GM18502 (cell line): ENCODE results near the gene MAD2L1.

Experiments
- ATAC-seq: cut with Tn5 transposase; IDR thresholded peaks from one replicate; pipeline ENCODE4 v1.9.1; 2021; ENCODE audit warnings: mild to moderate bottlenecking; ENCODE audit not compliant: unreplicated experiment, poor library complexity

Gene MAD2L1

GRCh38 chr4:120062663-120063195 is 3.9 kb downstream of the MAD2L1 start:
- no peak for ATAC-seq

GRCh38 chr4:120059036-120059435 is 7.6 kb downstream of the MAD2L1 start:
- no peak for ATAC-seq

- no peak for ATAC-seq
Measured at GRCh38 chr4:120057416-120057815, 9.2 kb downstream of the MAD2L1 start.

- ATAC-seq: no peak
Measured at GRCh38 chr4:120056246-120056645, 10.4 kb downstream of the MAD2L1 start.

GRCh38 chr4:120055795-120056194 is 10.9 kb downstream of the MAD2L1 start:
- ATAC-seq: no peak

- ATAC-seq: no peak
Measured at GRCh38 chr4:120055162-120055561, 11.5 kb downstream of the MAD2L1 start.

- peak; percentile 57 for ATAC-seq
Measured at GRCh38 chr4:120053911-120054310, 12.7 kb downstream of the MAD2L1 start.

GRCh38 chr4:120052856-120053255 is 13.8 kb downstream of the MAD2L1 start:
- no peak for ATAC-seq

GRCh38 chr4:120051253-120051652 is 15.4 kb downstream of the MAD2L1 start:
- ATAC-seq: no peak

GRCh38 chr4:120049732-120050494 is 16.7 kb downstream of the MAD2L1 start:
- ATAC-seq: peak; percentile 92

GRCh38 chr4:120043828-120044227 is 22.8 kb downstream of the MAD2L1 start:
- ATAC-seq: no peak

GRCh38 chr4:120037411-120037810 is 29.2 kb downstream of the MAD2L1 start:
- no peak for ATAC-seq

GRCh38 chr4:120034913-120035312 is 31.7 kb downstream of the MAD2L1 start:
- no peak for ATAC-seq

- no peak for ATAC-seq
Measured at GRCh38 chr4:120026853-120027252, 39.8 kb downstream of the MAD2L1 start.

- ATAC-seq: no peak
Measured at GRCh38 chr4:120025516-120025915, 41.1 kb downstream of the MAD2L1 start.

- no peak for ATAC-seq
Measured at GRCh38 chr4:120018786-120019185, 47.9 kb downstream of the MAD2L1 start.

GRCh38 chr4:120017939-120018692 is 48.5 kb downstream of the MAD2L1 start:
- ATAC-seq: no peak

GRCh38 chr4:120011725-120012124 is 54.9 kb downstream of the MAD2L1 start:
- ATAC-seq: no peak

- ATAC-seq: no peak
Measured at GRCh38 chr4:120010646-120011045, 56.0 kb downstream of the MAD2L1 start.

- ATAC-seq: no peak
Measured at GRCh38 chr4:120009731-120010130, 56.9 kb downstream of the MAD2L1 start.

- no peak for ATAC-seq
Measured at GRCh38 chr4:120008957-120009356, 57.7 kb downstream of the MAD2L1 start.
